Mesodermal cell (in vitro differentiated cells): ENCODE data around the gene TYW3.

Experiments used
- H3K27ac ChIP-seq: 2 replicates; pipeline ENCODE4 v1.7.0; 2013; ENCODE audit warnings: mild to moderate bottlenecking, low read depth, low read length, moderate library complexity; ENCODE audit not compliant: severe bottlenecking
- H3K36me3 ChIP-seq: 2 replicates; pipeline ENCODE4 v1.7.1; 2013; ENCODE audit warnings: mild to moderate bottlenecking, low read length, moderate library complexity; ENCODE audit not compliant: control insufficient read depth, insufficient read depth
- H3K4me1 ChIP-seq: one replicate; pipeline ENCODE4 v1.7.1; 2013; ENCODE audit warnings: mild to moderate bottlenecking, low read length; ENCODE audit not compliant: insufficient read depth, control insufficient read depth, poor library complexity, severe bottlenecking
- H3K4me3 ChIP-seq: 2 replicates; pipeline ENCODE4 v1.7.0; 2013; ENCODE audit warnings: low read length, control low read depth, mild to moderate bottlenecking; ENCODE audit not compliant: insufficient read depth, poor library complexity, severe bottlenecking; ENCODE audit errors: extremely low read depth
- H3K9me3 ChIP-seq: 2 replicates; pipeline ENCODE4 v1.7.1; 2013; ENCODE audit warnings: mild to moderate bottlenecking, low read length, moderate library complexity; ENCODE audit not compliant: control insufficient read depth
- WGBS, 2 experiments: methylation state at CpG; one replicate each; pipeline ENCODE4 v1.1.5; 2013; ENCODE audit warnings: missing lambda C conversion rate in 2 of 2; ENCODE audit not compliant: insufficient coverage in 2 of 2; 5-methylcytosine and 5-hydroxymethylcytosine counted together

The TYW3 gene

GRCh38 chr1:74703386-74704182, 29.4 kb upstream of the TYW3 start:
- Histone ChIP-seq H3K4me1 (no peaks in the 10 kb centered on the region), H3K27ac (no peak overlapping the region), H3K4me3 (no peak overlapping the region), H3K36me3 (peaks cover 20% of the 10 kb centered on the region), H3K9me3 (no peaks in the 10 kb centered on the region)
- WGBS, 2 experiments: 96 to 97% methylated on average over 4 of the region's 6 CpGs

DNA sequence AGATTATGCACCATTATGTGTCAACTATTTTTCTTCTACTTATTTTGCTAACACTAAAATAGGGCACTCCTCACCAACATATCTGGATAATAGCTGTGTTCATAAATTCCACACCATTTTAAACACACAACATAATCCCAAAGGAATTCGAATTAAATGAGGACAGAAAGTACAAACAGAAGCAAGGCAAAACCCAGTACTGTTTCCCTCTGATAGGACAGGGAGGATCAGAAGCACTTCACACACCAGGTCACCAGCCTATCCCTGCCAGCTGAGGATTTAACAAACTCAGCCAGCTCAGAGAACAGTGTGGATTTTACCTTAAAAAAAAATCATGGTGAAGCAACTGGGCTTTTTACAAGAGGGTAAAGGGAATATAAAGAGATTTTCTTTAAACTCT, 20.1 kb upstream of the TYW3 start:
- Histone ChIP-seq H3K4me3 (no peak overlapping the region), H3K27ac (no peak overlapping the region), H3K4me1 (peaks cover 7% of the 10 kb centered on the region), H3K36me3 (peaks cover 64% of the 10 kb centered on the region), H3K9me3 (no peaks in the 10 kb centered on the region)
- 100% methylated on average over 1 of the region's 1 CpG; no CpG with 5 or more reads in 1 of the 2 experiments for WGBS, 2 experiments

DNA sequence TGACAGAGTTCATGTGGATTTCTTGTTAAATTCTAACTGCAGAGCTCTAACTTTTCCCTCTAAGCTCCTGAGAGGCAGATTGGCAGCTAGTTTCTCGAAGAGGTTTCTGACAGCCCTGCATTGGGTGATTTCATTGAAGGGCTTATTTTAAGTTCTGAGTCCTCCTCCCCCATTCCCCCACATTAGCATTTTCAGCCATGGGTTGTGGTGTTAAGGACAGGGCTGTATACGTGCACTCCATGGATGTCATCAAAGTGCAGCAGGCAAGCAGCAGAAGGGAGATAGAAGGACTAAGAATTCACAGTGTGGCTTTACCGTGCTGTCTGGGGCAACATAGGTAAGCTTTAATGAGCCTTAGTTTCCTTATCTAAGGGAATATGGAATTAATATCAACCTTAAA, 19.1 kb upstream of the TYW3 start:
- H3K27ac ChIP-seq: no peak overlapping the region
- no peaks in the 10 kb centered on the region for H3K9me3 ChIP-seq
- H3K4me3 ChIP-seq: no peak overlapping the region
- WGBS, 2 experiments: 60% methylated on average over 1 of the region's 3 CpGs; no CpG with 5 or more reads in 1 of the 2 experiments
- peaks cover 64% of the 10 kb centered on the region for H3K36me3 ChIP-seq
- peaks cover 7% of the 10 kb centered on the region for H3K4me1 ChIP-seq

DNA sequence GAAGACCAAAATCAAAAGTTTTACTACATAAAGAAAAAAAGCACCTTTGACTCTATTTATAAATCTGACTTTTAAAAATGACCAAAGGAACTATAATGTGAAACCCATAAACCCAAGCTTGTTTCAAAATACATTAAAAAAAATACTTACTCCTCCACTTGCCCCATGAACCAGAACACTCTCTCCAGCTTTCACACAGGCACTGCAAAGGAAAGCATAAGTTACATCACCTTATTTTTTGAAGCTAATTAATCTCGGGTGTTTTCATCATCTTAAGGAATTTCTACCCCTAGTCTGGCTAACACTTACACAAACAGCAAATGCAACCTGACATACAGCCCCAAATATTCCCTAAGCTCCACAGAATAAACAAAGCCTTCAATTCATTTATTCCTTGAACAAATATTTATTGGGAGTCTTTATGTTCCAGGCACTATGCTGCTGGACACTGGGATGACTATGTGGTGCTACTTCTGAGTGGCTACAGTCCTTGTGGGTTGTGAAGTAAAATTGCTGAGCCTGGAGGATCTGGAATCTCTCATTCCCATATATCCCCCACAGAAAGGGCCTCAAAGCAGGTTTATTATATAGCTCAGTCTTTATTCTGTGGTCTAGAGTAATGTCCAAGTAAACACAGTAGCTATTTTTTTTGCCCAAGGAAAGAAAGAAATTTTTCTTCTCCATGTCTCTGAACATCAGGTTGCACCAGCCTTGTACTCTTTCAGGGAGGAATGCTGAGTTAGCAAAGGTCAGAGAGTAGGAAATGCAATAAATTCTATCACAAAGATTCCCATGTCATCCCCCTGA, 18.3 kb upstream of the TYW3 start:
- H3K4me3 ChIP-seq: no peak overlapping the region
- H3K4me1 ChIP-seq: peaks cover 7% of the 10 kb centered on the region
- 100% methylated on average over 1 of the region's 1 CpG for WGBS, 2 experiments
- no peak overlapping the region for H3K27ac ChIP-seq
- peaks cover 67% of the 10 kb centered on the region for H3K36me3 ChIP-seq
- no peaks in the 10 kb centered on the region for H3K9me3 ChIP-seq

DNA sequence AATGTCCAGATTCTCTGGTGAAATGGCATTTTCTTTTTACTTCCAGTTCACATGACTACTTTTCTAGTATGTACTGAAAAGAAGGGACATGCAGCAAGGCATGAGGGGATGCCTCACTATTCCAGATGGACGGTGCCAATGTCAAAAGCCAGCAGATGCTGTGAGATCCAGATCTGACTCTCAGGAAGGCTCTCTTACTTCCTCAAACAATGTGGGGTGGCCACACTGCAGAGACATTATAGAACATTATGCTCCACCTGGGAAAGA, 17.8 kb upstream of the TYW3 start:
- H3K4me1 ChIP-seq: peaks cover 7% of the 10 kb centered on the region
- no peak overlapping the region for H3K27ac ChIP-seq
- H3K9me3 ChIP-seq: no peaks in the 10 kb centered on the region
- WGBS, 2 experiments: 100% methylated on average over 1 of the region's 1 CpG; no CpG with 5 or more reads in 1 of the 2 experiments
- no peak overlapping the region for H3K4me3 ChIP-seq
- peaks cover 67% of the 10 kb centered on the region for H3K36me3 ChIP-seq

- WGBS, 2 experiments: 83 to 95% methylated on average over 1 to 2 of the region's 6 CpGs
- Histone ChIP-seq H3K4me1 (peaks cover 7% of the 10 kb centered on the region), H3K4me3 (no peak overlapping the region), H3K27ac (no peak overlapping the region), H3K36me3 (peaks cover 68% of the 10 kb centered on the region), H3K9me3 (no peaks in the 10 kb centered on the region)
These were observed 17.1 kb upstream of the TYW3 start for GRCh38 chr1:74715806-74716205.

DNA sequence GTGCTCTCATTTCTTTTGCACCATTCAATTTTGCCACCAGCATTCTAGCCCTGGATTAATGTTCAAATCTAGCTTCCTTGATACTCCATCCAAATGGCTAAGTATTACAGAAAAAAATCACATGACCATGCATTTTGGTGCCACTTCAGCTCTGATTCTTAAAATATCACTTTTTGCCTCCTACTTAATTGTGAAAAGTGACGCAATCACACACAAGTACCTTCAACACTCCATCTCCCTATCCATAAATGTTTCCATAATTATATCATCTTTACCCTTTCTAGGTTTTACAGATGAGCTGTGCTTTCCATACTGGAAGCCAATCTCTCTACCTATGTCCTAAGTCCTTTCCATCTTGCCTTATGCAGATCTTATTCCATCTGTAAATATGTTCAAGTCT, 16.1 kb upstream of the TYW3 start:
- no peaks in the 10 kb centered on the region for H3K9me3 ChIP-seq
- H3K36me3 ChIP-seq: peaks cover 68% of the 10 kb centered on the region
- H3K4me1 ChIP-seq: peaks cover 7% of the 10 kb centered on the region
- H3K4me3 ChIP-seq: no peak overlapping the region
- H3K27ac ChIP-seq: no peak overlapping the region
- 77 to 93% methylated on average over 1 of the region's 1 CpG for WGBS, 2 experiments

GRCh38 chr1:74717626-74718025, 15.3 kb upstream of the TYW3 start:
- H3K4me3 ChIP-seq: no peak overlapping the region
- 96 to 100% methylated on average over 2 of the region's 2 CpGs for WGBS, 2 experiments
- peaks cover 7% of the 10 kb centered on the region for H3K4me1 ChIP-seq
- H3K27ac ChIP-seq: no peak overlapping the region
- H3K36me3 ChIP-seq: peaks cover 66% of the 10 kb centered on the region
- no peaks in the 10 kb centered on the region for H3K9me3 ChIP-seq

DNA sequence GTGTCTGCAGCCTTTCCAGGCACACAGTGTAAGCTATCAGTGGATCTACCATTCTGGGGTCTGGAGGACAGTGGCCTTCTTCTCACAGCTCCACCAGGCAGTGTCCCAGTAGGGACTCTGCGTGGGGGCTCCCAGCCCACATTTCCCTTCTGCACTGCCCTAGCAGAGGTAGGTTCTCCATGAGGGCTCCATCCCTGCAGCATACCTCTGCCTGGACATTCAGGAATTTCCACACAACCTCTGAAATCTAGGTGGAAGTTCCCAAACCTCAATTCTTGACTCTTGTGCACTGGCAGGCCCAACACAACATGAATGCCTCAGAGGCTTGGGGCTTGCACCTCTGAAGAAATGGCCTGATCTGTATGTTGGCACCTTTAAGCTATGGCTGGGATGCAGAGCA, 6.9 kb upstream of the TYW3 start:
- Histone ChIP-seq H3K4me3 (no peak overlapping the region), H3K9me3 (peaks cover 13% of the 10 kb centered on the region)
- 89 to 100% methylated on average over 1 of the region's 1 CpG for WGBS, 2 experiments

DNA sequence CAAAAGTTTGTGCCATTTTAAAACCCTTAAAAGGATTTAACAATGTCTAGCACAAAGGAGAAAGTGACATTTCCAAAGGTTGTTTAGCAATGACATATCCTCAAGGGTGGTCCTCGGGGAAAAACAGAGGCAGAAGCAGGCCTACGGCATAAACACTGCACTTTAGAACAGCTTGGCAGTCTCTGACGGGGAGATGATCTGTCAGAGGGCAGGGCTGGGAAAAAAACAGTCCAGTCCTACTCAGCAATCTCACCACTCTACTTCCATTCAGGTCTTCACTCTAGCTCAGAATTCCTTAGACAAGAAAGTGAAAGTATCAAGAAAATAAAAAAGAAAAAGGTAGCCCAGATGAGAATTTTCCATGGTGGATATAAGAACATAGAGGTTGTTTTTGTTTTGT, 4.2 kb upstream of the TYW3 start:
- Histone ChIP-seq H3K36me3 (peaks cover 33% of the 10 kb centered on the region), H3K9me3 (peaks cover 13% of the 10 kb centered on the region), H3K27ac (no peak overlapping the region), H3K4me3 (no peak overlapping the region), H3K4me1 (peaks cover 18% of the 10 kb centered on the region)
- WGBS, 2 experiments: 85% methylated on average over 2 of the region's 3 CpGs; no CpG with 5 or more reads in 1 of the 2 experiments

More for the DNA sequence above, 6.9 kb upstream of the TYW3 start:
- Histone ChIP-seq H3K27ac (no peak overlapping the region), H3K4me1 (peaks cover 13% of the 10 kb centered on the region), H3K36me3 (peaks cover 55% of the 10 kb centered on the region)
